ENCODE measurements around the gene RB1. TPM values are rescaled to one million over a fixed set of nuclear protein-coding genes. Genes with fewer than 3 reads are reported as not detected.

RB1 gene
- total RNA-seq, 1 experiment from 2014 or later, result 57.1 TPM

- BruUV-seq (replicated peaks), result no TSS peak
- DNase-seq (ENCODE audit: low spot score), result no peak
- no peak for TF ChIP-seq EZH2 (IDR thresholded peaks at IDR 0.05; ENCODE audit: borderline replicate concordance, low read depth, low read length, poor library complexity, severe bottlenecking)
- TF ChIP-seq CTCF (conservative IDR thresholded peaks at IDR 0.05; ENCODE audit: low read depth, low read length), result no peak
- no peaks in the 10 kb centered on the region for H3K27me3 ChIP-seq (replicated peaks; ENCODE audit: insufficient read depth, low read depth, low read length, poor library complexity)
- no peak overlapping the region for H3K4me3 ChIP-seq (ENCODE audit: low read depth, low read length, poor library complexity, severe bottlenecking)
- ChIA-PET POLR2A (ENCODE audit: low non-redundant PET) (no interaction called here), CTCF (no interaction called here)
- H3K9me3 ChIP-seq (ENCODE audit: low read depth, low read length, poor library complexity, severe bottlenecking), result no peaks in the 10 kb centered on the region
- intact Hi-C loops (cut with micrococcal nuclease; ENCODE audit: unreplicated experiment), result no loop called here
- no peaks in the 10 kb centered on the region for H3K4me1 ChIP-seq (ENCODE audit: insufficient read depth, low read length, poor library complexity, severe bottlenecking)
- no peaks in the 10 kb centered on the region for H3K36me3 ChIP-seq (ENCODE audit: insufficient read depth, low read length, poor library complexity, severe bottlenecking)
- H3K27ac ChIP-seq (ENCODE audit: low read depth, low read length, poor library complexity, severe bottlenecking), result no peak overlapping the region
Observed at GRCh38 chr13:48296528-48296927, 7.0 kb upstream of the RB1 start.

- DNase-seq (ENCODE audit: low spot score), result no peak
- Histone ChIP-seq H3K36me3 (ENCODE audit: insufficient read depth, low read length, poor library complexity, severe bottlenecking) (no peaks in the 10 kb centered on the region), H3K4me3 (ENCODE audit: low read depth, low read length, poor library complexity, severe bottlenecking) (no peak overlapping the region), H3K27ac (ENCODE audit: low read depth, low read length, poor library complexity, severe bottlenecking) (no peak overlapping the region), H3K27me3 (replicated peaks; ENCODE audit: insufficient read depth, low read depth, low read length, poor library complexity) (no peaks in the 10 kb centered on the region), H3K9me3 (ENCODE audit: low read depth, low read length, poor library complexity, severe bottlenecking) (no peaks in the 10 kb centered on the region), H3K4me1 (ENCODE audit: insufficient read depth, low read length, poor library complexity, severe bottlenecking) (no peaks in the 10 kb centered on the region)
- ChIA-PET CTCF (no interaction called here), POLR2A (ENCODE audit: low non-redundant PET) (no interaction called here)
- intact Hi-C loops (cut with micrococcal nuclease; ENCODE audit: unreplicated experiment), result no loop called here
- no peak for TF ChIP-seq EZH2 (IDR thresholded peaks at IDR 0.05; ENCODE audit: borderline replicate concordance, low read depth, low read length, poor library complexity, severe bottlenecking)
- no peak for TF ChIP-seq CTCF (conservative IDR thresholded peaks at IDR 0.05; ENCODE audit: low read depth, low read length)
- no TSS peak for BruUV-seq (replicated peaks)
Observed at GRCh38 chr13:48297131-48297786, 6.3 kb upstream of the RB1 start.

GRCh38 chr13:48299591-48299990 lies 4.0 kb upstream of the RB1 start:
- CTCF ChIA-PET, result no interaction called here
- no TSS peak for BruUV-seq (replicated peaks)
- H3K27ac ChIP-seq (ENCODE audit: low read depth, low read length, poor library complexity, severe bottlenecking), result no peak overlapping the region
- POLR2A ChIA-PET (ENCODE audit: low non-redundant PET), result no interaction called here
- intact Hi-C loops (cut with micrococcal nuclease; ENCODE audit: unreplicated experiment), result no loop called here
- no peak for DNase-seq (ENCODE audit: low spot score)
- no peaks in the 10 kb centered on the region for H3K4me1 ChIP-seq (ENCODE audit: insufficient read depth, low read length, poor library complexity, severe bottlenecking)
- H3K9me3 ChIP-seq (ENCODE audit: low read depth, low read length, poor library complexity, severe bottlenecking), result no peaks in the 10 kb centered on the region
- TF ChIP-seq CTCF (conservative IDR thresholded peaks at IDR 0.05; ENCODE audit: low read depth, low read length), result no peak
- no peak for TF ChIP-seq EZH2 (IDR thresholded peaks at IDR 0.05; ENCODE audit: borderline replicate concordance, low read depth, low read length, poor library complexity, severe bottlenecking)
- no peaks in the 10 kb centered on the region for H3K36me3 ChIP-seq (ENCODE audit: insufficient read depth, low read length, poor library complexity, severe bottlenecking)
- no peak overlapping the region for H3K4me3 ChIP-seq (ENCODE audit: low read depth, low read length, poor library complexity, severe bottlenecking)
- no peaks in the 10 kb centered on the region for H3K27me3 ChIP-seq (replicated peaks; ENCODE audit: insufficient read depth, low read depth, low read length, poor library complexity)

Data from A673 (cell line).